Fibroblast of lung (primary cell): ENCODE data around the gene ARGLU1. TPM values are rescaled to one million over a fixed set of nuclear protein-coding genes. Genes with fewer than 3 reads are reported as not detected.

Source experiments
- DNase-seq, 2 donors: peaks; one replicate each; pipeline versions ENCODE4 v3.0.0 to v3.0.0-alpha.2; 2010; ENCODE audit warnings: low read depth in 2 of 2
- H2AFZ ChIP-seq: 2 replicates; pipeline ENCODE4 v1.5.1; 2012; ENCODE audit warnings: low read length, control low read depth, inconsistent platforms
- H3K27ac ChIP-seq: 2 replicates; pipeline ENCODE4 v1.5.1; 2011; ENCODE audit warnings: low read length, control low read depth; ENCODE audit not compliant: insufficient read depth
- H3K27me3 ChIP-seq: 2 replicates; pipeline ENCODE4 v1.5.1; 2011; ENCODE audit warnings: mild to moderate bottlenecking, low read length; ENCODE audit not compliant: control insufficient read depth, insufficient read depth
- H3K36me3 ChIP-seq: 2 replicates; pipeline ENCODE4 v1.5.1; 2011; ENCODE audit warnings: low read length; ENCODE audit not compliant: control insufficient read depth, insufficient read depth
- H3K4me1 ChIP-seq: 2 replicates; pipeline ENCODE4 v1.5.1; 2011; ENCODE audit warnings: low read length; ENCODE audit not compliant: control insufficient read depth, insufficient read depth; ENCODE audit errors: extremely low read depth
- H3K4me2 ChIP-seq: 2 replicates; pipeline ENCODE4 v1.5.1; 2011; ENCODE audit warnings: low read length, control low read depth; ENCODE audit not compliant: insufficient read depth; ENCODE audit errors: extremely low read depth
- H3K4me3 ChIP-seq, 4 experiments: fragments of 200-600 bp in 1 of 4; sonication (generic) in 1 of 4; replicated peaks in 1 of 4; 2 replicates each; pipeline ENCODE4 v1.5.1; 2011 to 2016; ENCODE audit warnings: low read length in 4 of 4, low read depth in 3 of 4, mild to moderate bottlenecking in 3 of 4, control low read depth in 2 of 4, inconsistent platforms in 1 of 4, mixed read lengths in 1 of 4; ENCODE audit not compliant: insufficient read depth in 1 of 4; ENCODE audit errors: control extremely low read depth in 1 of 4
- H3K79me2 ChIP-seq: 2 replicates; pipeline ENCODE4 v1.5.1; 2012; ENCODE audit warnings: mild to moderate bottlenecking, low read length, inconsistent platforms; ENCODE audit not compliant: control insufficient read depth, insufficient read depth
- H3K9ac ChIP-seq: 2 replicates; pipeline ENCODE4 v1.5.1; 2011; ENCODE audit warnings: mild to moderate bottlenecking, low read length, control low read depth; ENCODE audit not compliant: insufficient read depth
- H3K9me3 ChIP-seq: 2 replicates; pipeline ENCODE4 v1.5.1; 2012; ENCODE audit warnings: low read depth, low read length; ENCODE audit not compliant: control insufficient read depth, insufficient read depth
- H4K20me1 ChIP-seq: 2 replicates; pipeline ENCODE4 v1.5.1; 2011; ENCODE audit warnings: low read length; ENCODE audit not compliant: control insufficient read depth, insufficient read depth; ENCODE audit errors: extremely low read depth
- CTCF ChIP-seq, 2 donors: IDR thresholded peaks in 1 of 2; conservative IDR thresholded peaks in 1 of 2; 1 replicate in 1 of 2; 2 replicates in 1 of 2; pipeline ENCODE4 v1.5.1; 2011 to 2012; ENCODE audit warnings: low read length in 2 of 2, control low read depth in 1 of 2, inconsistent platforms in 1 of 2, low read depth in 1 of 2, mild to moderate bottlenecking in 1 of 2
- EZH2 ChIP-seq: IDR thresholded peaks from 2 replicates; pipeline ENCODE4 v1.5.1; 2012; ENCODE audit warnings: low read length, control low read depth, mild to moderate bottlenecking; ENCODE audit errors: missing control alignments
- polyA plus RNA-seq, 2 donors: library from polyadenylated mRNA; depleted of rRNA in 1 of 2; stranded (reverse) in 1 of 2; unstranded in 1 of 2; fragments of >200 nt; gene quantifications; 2 replicates each; pipeline ENCODE4 v1.2.1, GENCODE V29; 2011 to 2012; ENCODE audit warnings: missing spikeins in 1 of 2
- total RNA-seq: library from RNA; depleted of rRNA; stranded (reverse); fragments of >200 nt; gene quantifications from 2 replicates; pipeline ENCODE4 v1.2.1, GENCODE V29; 2014

The ARGLU1 gene
- total and polyA plus RNA-seq, 2 donors (not counting 1 experiment from before 2014, with no cell fraction given) = 45.4 to 45.6 TPM

DNA sequence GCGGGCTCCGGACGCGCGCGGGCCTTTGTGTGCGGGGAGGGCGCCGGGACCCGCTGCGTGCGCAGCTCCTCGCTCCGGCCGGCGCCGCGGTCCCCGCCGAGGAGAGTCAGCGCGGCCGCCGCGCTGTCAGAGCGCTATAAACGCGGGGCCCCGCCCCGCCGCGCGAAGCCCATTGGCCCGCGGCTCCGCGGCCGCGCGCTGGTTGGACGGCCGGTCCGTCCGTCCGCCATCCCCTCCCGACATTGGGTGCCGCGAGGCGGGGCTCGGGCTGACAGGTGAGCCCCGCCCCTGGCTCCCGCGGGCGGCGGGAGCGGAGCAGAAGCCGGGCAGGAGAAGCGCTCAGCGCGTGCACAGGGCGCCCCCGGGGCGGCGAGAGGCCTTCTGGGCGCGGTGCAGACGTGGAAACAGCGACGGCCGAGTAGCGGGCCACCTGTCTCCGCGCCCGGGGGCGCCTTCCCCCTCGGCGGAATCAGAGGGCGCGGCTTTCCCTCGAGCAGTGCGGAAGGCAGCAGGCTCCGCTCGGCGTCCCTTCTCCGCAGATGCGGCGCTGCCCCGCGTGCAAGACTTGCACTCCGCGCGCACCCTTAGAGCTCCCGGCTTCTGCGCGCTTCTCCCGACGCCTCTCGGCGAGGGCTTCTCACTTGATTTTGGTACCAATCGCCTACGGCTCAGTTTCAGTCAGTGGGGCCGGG, 32.2 kb downstream of the ARGLU1 start, which contains the start of gene EFNB2:
TSS of gene EFNB2 (minus strand) at position 111 of the 692 bp plus-strand sequence. CDS start 698 bp downstream, outside the sequence.
- H3K27ac ChIP-seq = peak within 1 kb of the TSS; percentile 72
- H3K36me3 ChIP-seq = no peaks in the 10 kb centered on the region
- peak; percentile 90 to 93 for DNase-seq
- no peaks in the 10 kb centered on the region for H3K27me3 ChIP-seq
- H4K20me1 ChIP-seq = no peaks in the 10 kb centered on the region
- no peaks in the 10 kb centered on the region for H3K4me1 ChIP-seq
- peaks cover 34% of the 10 kb centered on the region for H3K79me2 ChIP-seq
- peak within 1 kb of the TSS; percentile 80 to 92 (median 83) for H3K4me3 ChIP-seq
- peak within 1 kb of the TSS; percentile 66 for H3K9ac ChIP-seq
- peak within 1 kb of the TSS; percentile 66 for H2AFZ ChIP-seq
- no peaks in the 10 kb centered on the region for H3K9me3 ChIP-seq
- TF ChIP-seq CTCF (conservative IDR thresholded peaks at IDR 0.05 in 1 of 2, IDR thresholded peaks at IDR 0.05 in 1 of 2; ENCODE audit: low read depth in 1 of 2, low read length in 2 of 2) (no peak), EZH2 (no peak)
- H3K4me2 ChIP-seq = peak within 1 kb of the TSS; percentile 99

- Histone ChIP-seq H3K4me3 (peak overlapping the region; percentile 80 to 92 (median 83)), H3K27me3 (no peaks in the 10 kb centered on the region), H2AFZ (peak overlapping the region; percentile 66), H3K36me3 (no peaks in the 10 kb centered on the region), H3K9ac (peak overlapping the region; percentile 66), H3K4me2 (peak overlapping the region; percentile 19), H3K79me2 (peaks cover 40% of the 10 kb centered on the region), H3K4me1 (no peaks in the 10 kb centered on the region), H3K9me3 (no peaks in the 10 kb centered on the region), H3K27ac (peak overlapping the region; percentile 72), H4K20me1 (no peaks in the 10 kb centered on the region)
- no peak for TF ChIP-seq EZH2
- no peak for TF ChIP-seq CTCF (conservative IDR thresholded peaks at IDR 0.05 in 1 of 2, IDR thresholded peaks at IDR 0.05 in 1 of 2; ENCODE audit: low read depth in 1 of 2, low read length in 2 of 2)
- peak; percentile 42 to 50 for DNase-seq
Measured at GRCh38 chr13:106534639-106535551, 33.0 kb downstream of the ARGLU1 start.
